ENCODE data around the gene DVL2. TPM values are rescaled to one million over a fixed set of nuclear protein-coding genes. Genes with fewer than 3 reads are reported as not detected.

The DVL2 gene
- total and polyA plus RNA-seq, 4 donors: 3.4 to 24.5 (median 11.3) TPM

DNA sequence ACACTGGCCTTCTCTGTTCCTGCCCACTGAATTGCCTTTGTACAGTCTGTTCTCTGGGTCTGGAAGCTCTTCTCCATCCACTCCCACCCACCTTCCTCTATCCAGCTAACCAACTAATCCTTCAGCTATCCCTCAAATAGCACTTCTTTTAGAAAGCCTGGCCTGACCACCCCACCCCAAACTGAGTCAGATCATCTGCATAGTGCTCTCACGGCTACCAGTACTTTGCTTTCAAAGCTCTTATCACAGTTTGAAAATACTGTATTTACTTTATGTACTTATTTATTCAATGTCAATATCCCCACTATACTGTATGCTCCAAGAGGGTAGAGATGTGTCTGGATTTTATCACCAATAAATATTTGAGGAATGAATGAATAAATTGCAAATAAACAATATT lies 32.5 kb upstream of the DVL2 start (continued):
- TF ChIP-seq, protein P1, sequence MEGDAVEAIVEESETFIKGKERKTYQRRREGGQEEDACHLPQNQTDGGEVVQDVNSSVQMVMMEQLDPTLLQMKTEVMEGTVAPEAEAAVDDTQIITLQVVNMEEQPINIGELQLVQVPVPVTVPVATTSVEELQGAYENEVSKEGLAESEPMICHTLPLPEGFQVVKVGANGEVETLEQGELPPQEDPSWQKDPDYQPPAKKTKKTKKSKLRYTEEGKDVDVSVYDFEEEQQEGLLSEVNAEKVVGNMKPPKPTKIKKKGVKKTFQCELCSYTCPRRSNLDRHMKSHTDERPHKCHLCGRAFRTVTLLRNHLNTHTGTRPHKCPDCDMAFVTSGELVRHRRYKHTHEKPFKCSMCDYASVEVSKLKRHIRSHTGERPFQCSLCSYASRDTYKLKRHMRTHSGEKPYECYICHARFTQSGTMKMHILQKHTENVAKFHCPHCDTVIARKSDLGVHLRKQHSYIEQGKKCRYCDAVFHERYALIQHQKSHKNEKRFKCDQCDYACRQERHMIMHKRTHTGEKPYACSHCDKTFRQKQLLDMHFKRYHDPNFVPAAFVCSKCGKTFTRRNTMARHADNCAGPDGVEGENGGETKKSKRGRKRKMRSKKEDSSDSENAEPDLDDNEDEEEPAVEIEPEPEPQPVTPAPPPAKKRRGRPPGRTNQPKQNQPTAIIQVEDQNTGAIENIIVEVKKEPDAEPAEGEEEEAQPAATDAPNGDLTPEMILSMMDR (IDR thresholded peaks at IDR 0.05; ENCODE audit: low read depth, low read length, missing input control): no peak
- TF ChIP-seq HNF4G (IDR thresholded peaks at IDR 0.05) (no peak), NR2F2 (IDR thresholded peaks at IDR 0.05) (no peak), FOXA1 (IDR thresholded peaks at IDR 0.05) (no peak), HNF4A (conservative IDR thresholded peaks at IDR 0.05) (no peak), YY1 (IDR thresholded peaks at IDR 0.05) (no peak), GABPA (IDR thresholded peaks at IDR 0.05 in 1 of 2, conservative IDR thresholded peaks at IDR 0.05 in 1 of 2) (no peak), RAD21 (IDR thresholded peaks at IDR 0.05) (no peak), TAF1 (conservative IDR thresholded peaks at IDR 0.05) (no peak), SP1 (IDR thresholded peaks at IDR 0.05) (no peak), RXRA (IDR thresholded peaks at IDR 0.05) (no peak)
- TF ChIP-seq, protein P2, sequence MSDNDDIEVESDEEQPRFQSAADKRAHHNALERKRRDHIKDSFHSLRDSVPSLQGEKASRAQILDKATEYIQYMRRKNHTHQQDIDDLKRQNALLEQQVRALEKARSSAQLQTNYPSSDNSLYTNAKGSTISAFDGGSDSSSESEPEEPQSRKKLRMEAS (IDR thresholded peaks at IDR 0.05): no peak

DNA sequence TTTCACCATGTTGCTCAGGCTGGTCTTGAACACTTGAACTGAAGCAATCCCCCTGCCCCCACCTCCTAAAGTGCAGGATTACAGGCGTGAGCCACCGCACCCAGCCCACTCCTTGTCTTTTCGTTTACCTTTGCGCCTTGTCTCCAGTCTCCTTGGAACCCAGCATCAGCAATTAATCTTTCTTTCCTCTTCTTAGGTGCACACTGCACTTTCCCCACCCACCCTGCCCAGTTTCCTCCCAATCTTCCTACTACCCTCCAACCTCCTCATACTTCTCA lies 29.4 kb upstream of the DVL2 start:
- Histone ChIP-seq H3K9ac (ENCODE audit: low read depth in 1 of 2, low read length in 2 of 2) (no peak overlapping the region), H3K27ac (ENCODE audit: low read depth in 1 of 2, low read length in 2 of 2) (no peak overlapping the region), H3K36me3 (ENCODE audit: control insufficient read depth in 4 of 4, insufficient read depth in 3 of 4, low read depth in 1 of 4, low read length in 3 of 4) (no peaks in the 10 kb centered on the region), H3K27me3 (ENCODE audit: control insufficient read depth in 4 of 4, insufficient read depth in 4 of 4, low read length in 3 of 4) (no peaks in the 10 kb centered on the region), H3K9me3 (ENCODE audit: control insufficient read depth in 4 of 4, low read length in 3 of 4) (no peaks in the 10 kb centered on the region), H3K4me1 (ENCODE audit: control insufficient read depth in 4 of 4, insufficient read depth in 4 of 4, low read length in 3 of 4) (peaks cover 7 to 43% (median 23%) of the 10 kb centered on the region in 4 donors), H3K4me3 (ENCODE audit: low read depth in 1 of 3, low read length in 3 of 3) (no peak overlapping the region)
- no peak for DNase-seq (ENCODE audit: low spot score)
- 56% methylated on average over 4 of the region's 4 CpGs for WGBS
- no peak for TF ChIP-seq EGR1 (IDR thresholded peaks at IDR 0.05; ENCODE audit: low read depth in 2 of 2)
- TF ChIP-seq FOXA2 (IDR thresholded peaks at IDR 0.05): no peak
- TF ChIP-seq YY1 (IDR thresholded peaks at IDR 0.05): no peak
- TF ChIP-seq GABPA (IDR thresholded peaks at IDR 0.05 in 1 of 2, conservative IDR thresholded peaks at IDR 0.05 in 1 of 2): no peak
- TF ChIP-seq HNF4A (conservative IDR thresholded peaks at IDR 0.05): no peak
- TF ChIP-seq SP1 (IDR thresholded peaks at IDR 0.05): no peak
- TF ChIP-seq, protein P1 (IDR thresholded peaks at IDR 0.05; ENCODE audit: low read depth, low read length, missing input control): no peak
- no peak for TF ChIP-seq JUND (IDR thresholded peaks at IDR 0.05)
- TF ChIP-seq, protein P3, sequence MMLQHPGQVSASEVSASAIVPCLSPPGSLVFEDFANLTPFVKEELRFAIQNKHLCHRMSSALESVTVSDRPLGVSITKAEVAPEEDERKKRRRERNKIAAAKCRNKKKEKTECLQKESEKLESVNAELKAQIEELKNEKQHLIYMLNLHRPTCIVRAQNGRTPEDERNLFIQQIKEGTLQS (IDR thresholded peaks at IDR 0.05): no peak
- no peak for TF ChIP-seq TAF1 (conservative IDR thresholded peaks at IDR 0.05)
- TF ChIP-seq, protein P4, sequence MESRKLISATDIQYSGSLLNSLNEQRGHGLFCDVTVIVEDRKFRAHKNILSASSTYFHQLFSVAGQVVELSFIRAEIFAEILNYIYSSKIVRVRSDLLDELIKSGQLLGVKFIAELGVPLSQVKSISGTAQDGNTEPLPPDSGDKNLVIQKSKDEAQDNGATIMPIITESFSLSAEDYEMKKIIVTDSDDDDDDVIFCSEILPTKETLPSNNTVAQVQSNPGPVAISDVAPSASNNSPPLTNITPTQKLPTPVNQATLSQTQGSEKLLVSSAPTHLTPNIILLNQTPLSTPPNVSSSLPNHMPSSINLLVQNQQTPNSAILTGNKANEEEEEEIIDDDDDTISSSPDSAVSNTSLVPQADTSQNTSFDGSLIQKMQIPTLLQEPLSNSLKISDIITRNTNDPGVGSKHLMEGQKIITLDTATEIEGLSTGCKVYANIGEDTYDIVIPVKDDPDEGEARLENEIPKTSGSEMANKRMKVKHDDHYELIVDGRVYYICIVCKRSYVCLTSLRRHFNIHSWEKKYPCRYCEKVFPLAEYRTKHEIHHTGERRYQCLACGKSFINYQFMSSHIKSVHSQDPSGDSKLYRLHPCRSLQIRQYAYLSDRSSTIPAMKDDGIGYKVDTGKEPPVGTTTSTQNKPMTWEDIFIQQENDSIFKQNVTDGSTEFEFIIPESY (IDR thresholded peaks at IDR 0.05): no peak
- TF ChIP-seq, protein P5, sequence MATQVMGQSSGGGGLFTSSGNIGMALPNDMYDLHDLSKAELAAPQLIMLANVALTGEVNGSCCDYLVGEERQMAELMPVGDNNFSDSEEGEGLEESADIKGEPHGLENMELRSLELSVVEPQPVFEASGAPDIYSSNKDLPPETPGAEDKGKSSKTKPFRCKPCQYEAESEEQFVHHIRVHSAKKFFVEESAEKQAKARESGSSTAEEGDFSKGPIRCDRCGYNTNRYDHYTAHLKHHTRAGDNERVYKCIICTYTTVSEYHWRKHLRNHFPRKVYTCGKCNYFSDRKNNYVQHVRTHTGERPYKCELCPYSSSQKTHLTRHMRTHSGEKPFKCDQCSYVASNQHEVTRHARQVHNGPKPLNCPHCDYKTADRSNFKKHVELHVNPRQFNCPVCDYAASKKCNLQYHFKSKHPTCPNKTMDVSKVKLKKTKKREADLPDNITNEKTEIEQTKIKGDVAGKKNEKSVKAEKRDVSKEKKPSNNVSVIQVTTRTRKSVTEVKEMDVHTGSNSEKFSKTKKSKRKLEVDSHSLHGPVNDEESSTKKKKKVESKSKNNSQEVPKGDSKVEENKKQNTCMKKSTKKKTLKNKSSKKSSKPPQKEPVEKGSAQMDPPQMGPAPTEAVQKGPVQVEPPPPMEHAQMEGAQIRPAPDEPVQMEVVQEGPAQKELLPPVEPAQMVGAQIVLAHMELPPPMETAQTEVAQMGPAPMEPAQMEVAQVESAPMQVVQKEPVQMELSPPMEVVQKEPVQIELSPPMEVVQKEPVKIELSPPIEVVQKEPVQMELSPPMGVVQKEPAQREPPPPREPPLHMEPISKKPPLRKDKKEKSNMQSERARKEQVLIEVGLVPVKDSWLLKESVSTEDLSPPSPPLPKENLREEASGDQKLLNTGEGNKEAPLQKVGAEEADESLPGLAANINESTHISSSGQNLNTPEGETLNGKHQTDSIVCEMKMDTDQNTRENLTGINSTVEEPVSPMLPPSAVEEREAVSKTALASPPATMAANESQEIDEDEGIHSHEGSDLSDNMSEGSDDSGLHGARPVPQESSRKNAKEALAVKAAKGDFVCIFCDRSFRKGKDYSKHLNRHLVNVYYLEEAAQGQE (IDR thresholded peaks at IDR 0.05): no peak
- TF ChIP-seq FOXA1 (IDR thresholded peaks at IDR 0.05): no peak
- TF ChIP-seq HNF4G (IDR thresholded peaks at IDR 0.05): no peak
- TF ChIP-seq RXRA (IDR thresholded peaks at IDR 0.05): no peak
- TF ChIP-seq RAD21 (IDR thresholded peaks at IDR 0.05): no peak
- TF ChIP-seq, protein P2 (IDR thresholded peaks at IDR 0.05): no peak
- no peak for TF ChIP-seq NR2F2 (IDR thresholded peaks at IDR 0.05)
